Tibial nerve (tissue), 4 donors: ENCODE measurements around the gene BPIFB2. TPM values are rescaled to one million over a fixed set of nuclear protein-coding genes. Genes with fewer than 3 reads are reported as not detected.

ENCODE experiments used
- DNase-seq, 2 donors: peaks; one replicate each; pipeline ENCODE4 v3.0.0-alpha.2; 2019; ENCODE audit warnings: low spot score in 2 of 2
- H3K27ac ChIP-seq, 4 donors: fragments of 200-600 bp; sonication (generic) in 3 of 4; one replicate each; pipeline ENCODE4 v1.5.1; 2017 to 2019; ENCODE audit warnings: mild to moderate bottlenecking in 1 of 4
- H3K27me3 ChIP-seq, 2 donors: fragments of 200-600 bp; sonication (generic) in 1 of 2; one replicate each; pipeline versions ENCODE4 v1.5.1 to v1.6.0; 2017 to 2019
- H3K36me3 ChIP-seq, 3 donors: fragments of 200-600 bp; sonication (generic); one replicate each; pipeline ENCODE4 v1.5.1; 2018 to 2019
- H3K4me1 ChIP-seq, 4 donors: fragments of 200-600 bp; sonication (generic) in 3 of 4; one replicate each; pipeline ENCODE4 v1.5.1; 2017 to 2019
- H3K4me3 ChIP-seq, 4 donors: fragments of 200-600 bp; sonication (generic) in 3 of 4; one replicate each; pipeline ENCODE4 v1.5.1; 2017 to 2019; ENCODE audit warnings: mild to moderate bottlenecking in 1 of 4, moderate library complexity in 1 of 4
- H3K9me3 ChIP-seq, 4 donors: fragments of 200-600 bp; sonication (generic) in 3 of 4; one replicate each; pipeline ENCODE4 v1.5.1; 2017 to 2019
- EP300 ChIP-seq, 2 donors: sonication (generic); formaldehyde crosslinking; IDR thresholded peaks; one replicate each; pipeline ENCODE4 v1.6.1; 2017; ENCODE audit warnings: antibody characterized with exemption in 2 of 2, mild to moderate bottlenecking in 1 of 2
- POLR2A ChIP-seq, 2 donors: fragments of 450-650 bp; IDR thresholded peaks; one replicate each; pipeline ENCODE4 v1.6.1; 2017; ENCODE audit warnings: antibody characterized with exemption in 2 of 2, mild to moderate bottlenecking in 2 of 2, moderate library complexity in 2 of 2
- WGBS, 2 donors: methylation state at CpG; one replicate each; pipeline ENCODE4 v1.1.5; 2018; 5-methylcytosine and 5-hydroxymethylcytosine counted together
- total RNA-seq, 4 donors: library from RNA; depleted of rRNA; stranded (reverse); fragments of >200 nt; gene quantifications; one replicate each; pipeline ENCODE4 v1.1.0, GENCODE V29; 2016
- TF ChIP-seq, protein P1 (sequence below), 5 experiments: fragments of 200-600 bp in 3 of 5; fragments of 450-650 bp in 2 of 5; sonication (generic) in 3 of 5; IDR thresholded peaks; one replicate each; pipeline ENCODE4 v1.5.1; 2016 to 2019; ENCODE audit warnings: antibody characterized with exemption in 5 of 5, mild to moderate bottlenecking in 3 of 5, moderate library complexity in 2 of 5

Gene BPIFB2, protein sequence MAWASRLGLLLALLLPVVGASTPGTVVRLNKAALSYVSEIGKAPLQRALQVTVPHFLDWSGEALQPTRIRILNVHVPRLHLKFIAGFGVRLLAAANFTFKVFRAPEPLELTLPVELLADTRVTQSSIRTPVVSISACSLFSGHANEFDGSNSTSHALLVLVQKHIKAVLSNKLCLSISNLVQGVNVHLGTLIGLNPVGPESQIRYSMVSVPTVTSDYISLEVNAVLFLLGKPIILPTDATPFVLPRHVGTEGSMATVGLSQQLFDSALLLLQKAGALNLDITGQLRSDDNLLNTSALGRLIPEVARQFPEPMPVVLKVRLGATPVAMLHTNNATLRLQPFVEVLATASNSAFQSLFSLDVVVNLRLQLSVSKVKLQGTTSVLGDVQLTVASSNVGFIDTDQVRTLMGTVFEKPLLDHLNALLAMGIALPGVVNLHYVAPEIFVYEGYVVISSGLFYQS
- not detected for total RNA-seq

DNA sequence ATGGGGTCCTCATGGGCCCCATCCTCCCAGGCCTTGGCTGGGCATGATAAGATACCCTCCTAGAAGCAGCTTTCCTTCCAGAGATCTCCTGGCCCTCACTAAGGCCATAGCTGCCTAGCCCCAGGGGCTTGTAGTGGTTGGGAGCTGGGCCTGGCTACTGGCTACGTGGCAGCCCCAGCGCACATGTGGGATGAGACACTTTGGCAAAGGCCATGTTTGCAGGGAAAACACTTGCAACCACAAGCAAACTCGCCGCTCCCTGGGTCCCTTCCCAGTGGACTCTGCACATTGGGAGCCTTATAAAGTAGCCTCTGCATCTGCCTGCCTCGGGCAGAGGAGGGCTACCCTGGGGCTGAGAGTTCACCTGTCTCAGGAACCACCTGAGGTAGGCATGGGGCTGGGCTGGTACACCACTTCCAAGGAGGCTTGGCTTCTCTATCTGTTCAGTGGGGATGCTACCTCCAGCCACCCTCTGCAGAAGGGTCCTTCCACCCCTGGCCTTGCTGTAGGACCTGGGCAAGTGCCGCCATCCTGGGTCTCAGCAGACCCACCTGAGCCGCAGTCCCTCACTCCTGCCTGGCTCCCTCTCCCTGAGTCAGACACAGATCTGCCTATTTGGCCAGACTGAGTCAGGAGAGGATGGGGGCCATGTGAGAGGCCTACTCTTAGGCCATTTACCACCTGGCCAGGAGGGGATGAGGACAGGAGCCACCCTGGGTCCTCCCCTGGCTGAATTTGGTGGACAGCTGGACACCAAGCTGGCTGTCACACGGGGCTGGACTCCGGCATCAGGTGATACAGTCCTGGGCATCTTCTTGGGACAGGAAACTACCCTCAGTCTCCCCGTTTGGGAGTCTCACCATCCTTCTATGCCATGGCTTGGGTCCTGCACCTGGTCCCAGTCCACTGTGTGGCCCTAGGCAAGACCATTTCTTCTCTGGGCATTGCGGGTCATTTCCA lies at the start of gene BPIFB2:
TSS of gene BPIFB2 (plus strand) at position 329 of the 960 bp plus-strand sequence. CDS start 871 bp downstream, outside the sequence.
- no peak for DNase-seq
- Histone ChIP-seq H3K36me3 (no peaks in the 10 kb centered on the region), H3K9me3 (peaks cover 0 to 19% (median 0%) of the 10 kb centered on the region in 4 donors), H3K27me3 (no peaks in the 10 kb centered on the region), H3K4me1 (no peaks in the 10 kb centered on the region), H3K4me3 (no peak within 1 kb of the TSS), H3K27ac (no peak within 1 kb of the TSS)
- TF ChIP-seq POLR2A (IDR thresholded peaks at IDR 0.05) (no peak), EP300 (IDR thresholded peaks at IDR 0.05) (no peak)
- TF ChIP-seq, protein P1, sequence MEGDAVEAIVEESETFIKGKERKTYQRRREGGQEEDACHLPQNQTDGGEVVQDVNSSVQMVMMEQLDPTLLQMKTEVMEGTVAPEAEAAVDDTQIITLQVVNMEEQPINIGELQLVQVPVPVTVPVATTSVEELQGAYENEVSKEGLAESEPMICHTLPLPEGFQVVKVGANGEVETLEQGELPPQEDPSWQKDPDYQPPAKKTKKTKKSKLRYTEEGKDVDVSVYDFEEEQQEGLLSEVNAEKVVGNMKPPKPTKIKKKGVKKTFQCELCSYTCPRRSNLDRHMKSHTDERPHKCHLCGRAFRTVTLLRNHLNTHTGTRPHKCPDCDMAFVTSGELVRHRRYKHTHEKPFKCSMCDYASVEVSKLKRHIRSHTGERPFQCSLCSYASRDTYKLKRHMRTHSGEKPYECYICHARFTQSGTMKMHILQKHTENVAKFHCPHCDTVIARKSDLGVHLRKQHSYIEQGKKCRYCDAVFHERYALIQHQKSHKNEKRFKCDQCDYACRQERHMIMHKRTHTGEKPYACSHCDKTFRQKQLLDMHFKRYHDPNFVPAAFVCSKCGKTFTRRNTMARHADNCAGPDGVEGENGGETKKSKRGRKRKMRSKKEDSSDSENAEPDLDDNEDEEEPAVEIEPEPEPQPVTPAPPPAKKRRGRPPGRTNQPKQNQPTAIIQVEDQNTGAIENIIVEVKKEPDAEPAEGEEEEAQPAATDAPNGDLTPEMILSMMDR (IDR thresholded peaks at IDR 0.05): no peak
- WGBS, 2 donors: 89 to 91% methylated on average over 8 to 11 of the region's 11 CpGs

DNA sequence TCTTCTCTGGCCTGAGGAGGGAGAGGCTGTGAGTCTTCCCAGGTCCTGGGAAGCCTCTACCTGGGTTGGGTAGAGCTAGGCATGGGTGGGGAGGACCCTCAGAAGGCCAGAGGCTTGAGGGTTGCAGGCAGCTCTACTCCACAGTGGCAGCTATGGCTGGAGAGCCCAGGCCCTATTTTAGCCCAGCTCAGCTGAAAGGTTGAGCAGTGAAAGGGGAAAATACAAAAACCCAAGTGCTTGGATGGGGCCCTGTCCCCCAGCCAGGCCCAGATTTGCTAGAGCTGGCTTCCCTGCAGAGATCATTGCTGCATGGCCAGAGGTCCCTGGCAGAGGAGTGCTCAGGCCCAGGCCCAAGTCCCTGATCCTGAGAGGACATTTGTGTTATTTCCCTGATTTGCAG lies 48.9 kb upstream of the BPIFB2 start:
- peaks cover 0 to 51% (median 5%) of the 10 kb centered on the region in 4 donors for H3K9me3 ChIP-seq
- no peaks in the 10 kb centered on the region for H3K27me3 ChIP-seq
- H3K27ac ChIP-seq: no peak overlapping the region
- no peaks in the 10 kb centered on the region for H3K4me1 ChIP-seq
- no peaks in the 10 kb centered on the region for H3K36me3 ChIP-seq
- H3K4me3 ChIP-seq: no peak overlapping the region
- no peak for TF ChIP-seq EP300 (IDR thresholded peaks at IDR 0.05)
- TF ChIP-seq POLR2A (IDR thresholded peaks at IDR 0.05): no peak
- TF ChIP-seq, protein P1 (IDR thresholded peaks at IDR 0.05): no peak
- DNase-seq: no peak

DNA sequence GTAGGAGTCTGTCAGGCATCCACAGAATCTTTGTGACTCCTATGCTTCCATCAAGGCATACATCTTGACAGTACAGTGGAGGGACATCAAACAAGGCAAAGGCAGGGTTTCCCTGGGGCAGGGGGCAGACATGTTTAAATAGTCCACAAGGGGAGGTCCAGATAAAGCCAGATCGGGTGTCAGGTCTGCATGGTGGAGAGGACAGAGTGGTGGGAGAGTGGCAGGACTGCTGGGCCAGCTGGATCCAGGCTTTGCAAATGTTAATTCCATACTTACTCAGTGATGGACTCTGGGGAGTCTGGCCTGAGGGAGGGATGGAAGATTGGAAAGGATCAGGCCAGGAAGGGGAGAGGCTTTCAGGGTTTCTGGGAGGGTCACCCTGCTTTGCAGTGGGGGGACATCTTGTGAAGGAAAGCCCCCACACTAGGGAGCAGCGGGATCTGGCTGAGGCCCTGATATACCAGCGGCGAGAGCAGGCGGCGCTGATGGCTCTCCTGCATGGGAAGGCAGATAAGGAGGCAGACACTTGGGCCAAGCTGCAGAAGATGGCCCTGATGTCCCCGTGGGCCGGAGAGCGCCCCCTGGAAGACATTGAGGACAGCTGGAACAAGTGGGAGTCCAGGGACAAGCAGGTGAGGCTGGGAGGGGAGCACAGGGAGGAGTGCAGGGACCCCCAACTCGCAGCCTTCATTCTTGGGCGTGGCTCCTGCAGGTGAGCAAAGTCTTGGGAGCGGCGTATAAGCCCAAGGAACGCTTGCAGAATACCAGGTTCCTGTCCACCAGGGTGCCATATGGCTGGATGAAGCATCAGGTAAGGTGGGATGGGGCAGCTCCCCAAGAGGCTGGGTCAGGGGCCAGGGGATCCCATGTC lies 47.9 kb upstream of the BPIFB2 start:
- no peaks in the 10 kb centered on the region for H3K36me3 ChIP-seq
- no peak overlapping the region for H3K4me3 ChIP-seq
- no peak for DNase-seq
- H3K4me1 ChIP-seq: no peaks in the 10 kb centered on the region
- H3K27ac ChIP-seq: no peak overlapping the region
- H3K9me3 ChIP-seq: peaks cover 0 to 42% (median 5%) of the 10 kb centered on the region in 4 donors
- TF ChIP-seq EP300 (IDR thresholded peaks at IDR 0.05) (no peak), POLR2A (IDR thresholded peaks at IDR 0.05) (no peak)
- TF ChIP-seq, protein P1 (IDR thresholded peaks at IDR 0.05): no peak
- H3K27me3 ChIP-seq: no peaks in the 10 kb centered on the region
- WGBS, 2 donors: 89 to 93% methylated on average over 14 of the region's 14 CpGs

DNA sequence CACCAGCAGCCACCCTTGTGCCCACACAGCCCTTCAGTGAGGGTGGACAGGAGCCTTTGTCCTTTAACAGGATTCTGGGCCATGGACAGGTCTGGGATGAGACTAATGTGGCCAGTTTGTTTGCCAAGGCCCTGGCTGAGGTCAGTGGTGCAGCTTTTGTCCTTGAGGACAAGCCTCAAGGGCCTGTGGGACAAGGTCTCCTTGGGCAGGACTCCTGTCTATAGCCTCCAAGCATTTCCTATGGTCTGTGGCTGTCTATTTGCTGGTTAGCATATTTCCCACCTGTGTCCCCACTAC lies 47.3 kb upstream of the BPIFB2 start:
- Histone ChIP-seq H3K27me3 (no peaks in the 10 kb centered on the region), H3K36me3 (no peaks in the 10 kb centered on the region), H3K4me3 (no peak overlapping the region), H3K4me1 (no peaks in the 10 kb centered on the region), H3K9me3 (peaks cover 0 to 37% (median 5%) of the 10 kb centered on the region in 4 donors), H3K27ac (no peak overlapping the region)
- DNase-seq: no peak
- TF ChIP-seq POLR2A (IDR thresholded peaks at IDR 0.05) (no peak), EP300 (IDR thresholded peaks at IDR 0.05) (no peak)
